ENCODE data around the gene FAM13C. TPM values are rescaled to one million over a fixed set of nuclear protein-coding genes. Genes with fewer than 3 reads are reported as not detected.

The FAM13C gene
- total and polyA plus RNA-seq, 11 donors = 1.00 to 12.4 (median 8.3) TPM

- no peaks in the 10 kb centered on the region for H3K27me3 ChIP-seq
- WGBS, 4 donors = 85 to 95% (median 92%) methylated on average over 1 of the region's 1 CpG
- ATAC-seq (no peak), DNase-seq (no peak)
- no peaks in the 10 kb centered on the region for H3K9me3 ChIP-seq
- TF ChIP-seq POLR2A (IDR thresholded peaks at IDR 0.05) = no peak
- TF ChIP-seq CTCF (IDR thresholded peaks at IDR 0.05) = no peak
- intact Hi-C loops (cut with DNase I) = no loop called here
- H3K4me1 ChIP-seq = peaks cover 0 to 42% (median 18%) of the 10 kb centered on the region in 12 donors
- H3K36me3 ChIP-seq = peaks cover 0 to 4% (median 0%) of the 10 kb centered on the region in 9 donors
- no peak overlapping the region for H3K4me3 ChIP-seq
- peak overlapping the region in 2 of 12 donors; percentile 11 to 70 for H3K27ac ChIP-seq
Observed at GRCh38 chr10:59339351-59339750, 23.0 kb downstream of the FAM13C start.

- intact Hi-C loops (cut with DNase I) = no loop called here
- Histone ChIP-seq H3K36me3 (peaks cover 0 to 4% (median 0%) of the 10 kb centered on the region in 9 donors), H3K4me1 (peaks cover 0 to 43% (median 18%) of the 10 kb centered on the region in 12 donors), H3K9me3 (no peaks in the 10 kb centered on the region), H3K27ac (peak overlapping the region; percentile 19 to 74 (median 46)), H3K4me3 (no peak overlapping the region), H3K27me3 (no peaks in the 10 kb centered on the region)
- TF ChIP-seq CTCF (IDR thresholded peaks at IDR 0.05) (no peak), POLR2A (IDR thresholded peaks at IDR 0.05) (no peak)
- peak in 4 of 5 donors; percentile 29 to 45 (median 36) for DNase-seq
- peak; percentile 86 to 88 (median 86) for ATAC-seq
Observed at GRCh38 chr10:59337201-59337652, 25.1 kb downstream of the FAM13C start.

- H3K4me3 ChIP-seq = no peak overlapping the region
- H3K27me3 ChIP-seq = no peaks in the 10 kb centered on the region
- DNase-seq (no peak), ATAC-seq (peak; percentile 38 to 67 (median 46))
- no peaks in the 10 kb centered on the region for H3K9me3 ChIP-seq
- peaks cover 0 to 4% (median 0%) of the 10 kb centered on the region in 9 donors for H3K36me3 ChIP-seq
- intact Hi-C loops (cut with DNase I) = no loop called here
- TF ChIP-seq CTCF (IDR thresholded peaks at IDR 0.05) = no peak
- TF ChIP-seq POLR2A (IDR thresholded peaks at IDR 0.05) = no peak
- peak overlapping the region; percentile 19 to 74 (median 46) for H3K27ac ChIP-seq
- H3K4me1 ChIP-seq = peaks cover 0 to 40% (median 17%) of the 10 kb centered on the region in 12 donors
- WGBS, 4 donors = 10 to 17% (median 14%) methylated on average over 2 of the region's 2 CpGs
Observed at GRCh38 chr10:59336632-59337031, 25.7 kb downstream of the FAM13C start.

GRCh38 chr10:59335497-59335896 is 26.9 kb downstream of the FAM13C start:
- ATAC-seq (no peak), DNase-seq (no peak)
- Histone ChIP-seq H3K36me3 (peaks cover 0 to 4% (median 0%) of the 10 kb centered on the region in 9 donors), H3K27ac (no peak overlapping the region), H3K27me3 (no peaks in the 10 kb centered on the region), H3K9me3 (no peaks in the 10 kb centered on the region), H3K4me3 (no peak overlapping the region), H3K4me1 (peaks cover 0 to 37% (median 17%) of the 10 kb centered on the region in 12 donors)
- TF ChIP-seq POLR2A (IDR thresholded peaks at IDR 0.05) (no peak), CTCF (IDR thresholded peaks at IDR 0.05) (no peak)
- WGBS, 4 donors = 97 to 100% (median 98%) methylated on average over 2 of the region's 2 CpGs
- intact Hi-C loops (cut with DNase I) = no loop called here
